Measurements from ENCODE around the gene DLG2.

DNA sequence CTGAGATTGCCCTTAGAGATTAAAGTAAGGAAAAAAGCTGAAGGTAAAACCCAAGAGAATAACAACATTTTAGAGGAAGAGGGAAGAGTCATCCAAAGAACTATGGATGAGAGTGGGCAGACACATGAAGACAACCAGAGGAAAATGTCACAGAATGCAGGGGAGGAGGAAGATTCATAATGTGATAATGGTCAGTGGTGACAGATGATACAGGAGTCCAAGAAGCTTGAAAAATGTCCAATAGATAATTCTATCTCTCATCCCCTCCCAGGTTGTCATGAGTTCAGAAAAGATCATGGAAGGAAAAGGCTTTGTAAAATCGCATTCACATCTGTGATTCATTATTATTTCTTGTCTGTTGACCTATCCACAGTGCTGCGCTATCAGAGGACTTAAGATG is 2058.6 kb downstream of the DLG2 start:
- TF ChIP-seq POLR2A (IDR thresholded peaks at IDR 0.05; ENCODE audit: low read depth) (no peak), EP300 (IDR thresholded peaks at IDR 0.05) (no peak), POLR2AphosphoS5 (IDR thresholded peaks at IDR 0.05) (no peak)
- TF ChIP-seq, protein P1, sequence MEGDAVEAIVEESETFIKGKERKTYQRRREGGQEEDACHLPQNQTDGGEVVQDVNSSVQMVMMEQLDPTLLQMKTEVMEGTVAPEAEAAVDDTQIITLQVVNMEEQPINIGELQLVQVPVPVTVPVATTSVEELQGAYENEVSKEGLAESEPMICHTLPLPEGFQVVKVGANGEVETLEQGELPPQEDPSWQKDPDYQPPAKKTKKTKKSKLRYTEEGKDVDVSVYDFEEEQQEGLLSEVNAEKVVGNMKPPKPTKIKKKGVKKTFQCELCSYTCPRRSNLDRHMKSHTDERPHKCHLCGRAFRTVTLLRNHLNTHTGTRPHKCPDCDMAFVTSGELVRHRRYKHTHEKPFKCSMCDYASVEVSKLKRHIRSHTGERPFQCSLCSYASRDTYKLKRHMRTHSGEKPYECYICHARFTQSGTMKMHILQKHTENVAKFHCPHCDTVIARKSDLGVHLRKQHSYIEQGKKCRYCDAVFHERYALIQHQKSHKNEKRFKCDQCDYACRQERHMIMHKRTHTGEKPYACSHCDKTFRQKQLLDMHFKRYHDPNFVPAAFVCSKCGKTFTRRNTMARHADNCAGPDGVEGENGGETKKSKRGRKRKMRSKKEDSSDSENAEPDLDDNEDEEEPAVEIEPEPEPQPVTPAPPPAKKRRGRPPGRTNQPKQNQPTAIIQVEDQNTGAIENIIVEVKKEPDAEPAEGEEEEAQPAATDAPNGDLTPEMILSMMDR (IDR thresholded peaks at IDR 0.05): no peak
